Hypothalamus (tissue), 51 donors: Measurements from ENCODE around the gene LMAN1.
A peak's percentile ranks its signal among the peaks of the same experiment; 100 is the strongest.

Experiments used
- DNase-seq, 51 donors: peaks; one replicate each; lab custom pipeline; 2025; lab: John Stamatoyannopoulos, UW

LMAN1 gene

GRCh38 chr18:59306640-59307039 is 52.4 kb downstream of the LMAN1 start:
- DNase-seq = no peak

- DNase-seq = no peak
These were observed 53.8 kb downstream of the LMAN1 start for GRCh38 chr18:59305295-59305694.

- DNase-seq = no peak
These were observed 55.3 kb downstream of the LMAN1 start for GRCh38 chr18:59303656-59304195.

- no peak for DNase-seq
These were observed 56.1 kb downstream of the LMAN1 start for GRCh38 chr18:59303006-59303405.

- DNase-seq = peak in 1 of 51 donors; percentile 1
These were observed 57.1 kb downstream of the LMAN1 start for GRCh38 chr18:59301929-59302328.

GRCh38 chr18:59300676-59301285 is 58.3 kb downstream of the LMAN1 start:
- DNase-seq = no peak

- DNase-seq = no peak
These were observed 60.2 kb downstream of the LMAN1 start for GRCh38 chr18:59298871-59299270.

- DNase-seq = no peak
These were observed 65.7 kb downstream of the LMAN1 start for GRCh38 chr18:59293317-59293716.

- no peak for DNase-seq
These were observed 72.7 kb downstream of the LMAN1 start for GRCh38 chr18:59286341-59286740.

GRCh38 chr18:59282341-59282740 is 76.7 kb downstream of the LMAN1 start:
- DNase-seq = no peak

GRCh38 chr18:59279722-59280121 is 79.3 kb downstream of the LMAN1 start:
- no peak for DNase-seq

- DNase-seq = no peak
These were observed 79.9 kb downstream of the LMAN1 start for GRCh38 chr18:59279193-59279592.

- no peak for DNase-seq
These were observed 80.3 kb downstream of the LMAN1 start for GRCh38 chr18:59278793-59279192.
